ENCODE measurements around the gene VAT1L.

The VAT1L gene

GRCh38 chr16:77782694-77783093, 5.7 kb upstream of the VAT1L start:
- DNase-seq (ENCODE audit: low read depth), result no peak

- no peak for DNase-seq (ENCODE audit: low read depth)
Observed at GRCh38 chr16:77784441-77785372, 3.7 kb upstream of the VAT1L start.

- DNase-seq (ENCODE audit: low read depth), result no peak
Observed at GRCh38 chr16:77785373-77785764, 3.0 kb upstream of the VAT1L start.

GRCh38 chr16:77786186-77786847, 2.0 kb upstream of the VAT1L start:
- DNase-seq (ENCODE audit: low read depth), result no peak

GRCh38 chr16:77787452-77787851, 912 bp upstream of the VAT1L start:
- no peak for DNase-seq (ENCODE audit: low read depth)

- DNase-seq (ENCODE audit: low read depth), result no peak
Observed at GRCh38 chr16:77789085-77790008, 983 bp downstream of the VAT1L start.

GRCh38 chr16:77790009-77790372, 1.6 kb downstream of the VAT1L start:
- DNase-seq (ENCODE audit: low read depth), result no peak

- no peak for DNase-seq (ENCODE audit: low read depth)
Observed at GRCh38 chr16:77790912-77791311, 2.5 kb downstream of the VAT1L start.

- DNase-seq (ENCODE audit: low read depth), result no peak
Observed at GRCh38 chr16:77793417-77793816, 5.1 kb downstream of the VAT1L start.

- no peak for DNase-seq (ENCODE audit: low read depth)
Observed at GRCh38 chr16:77794586-77794985, 6.2 kb downstream of the VAT1L start.

- DNase-seq (ENCODE audit: low read depth), result no peak
Observed at GRCh38 chr16:77801817-77802216, 13.5 kb downstream of the VAT1L start.

GRCh38 chr16:77805398-77805797, 17.0 kb downstream of the VAT1L start:
- DNase-seq (ENCODE audit: low read depth), result no peak

- DNase-seq (ENCODE audit: low read depth), result no peak
Observed at GRCh38 chr16:77807021-77807420, 18.7 kb downstream of the VAT1L start.

- DNase-seq (ENCODE audit: low read depth), result no peak
Observed at GRCh38 chr16:77812856-77813500, 24.6 kb downstream of the VAT1L start.

- no peak for DNase-seq (ENCODE audit: low read depth)
Observed at GRCh38 chr16:77816293-77816692, 27.9 kb downstream of the VAT1L start.

GRCh38 chr16:77820340-77820739, 32.0 kb downstream of the VAT1L start:
- DNase-seq (ENCODE audit: low read depth), result no peak

GRCh38 chr16:77822661-77823060, 34.3 kb downstream of the VAT1L start:
- DNase-seq (ENCODE audit: low read depth), result no peak

GRCh38 chr16:77823067-77823466, 34.7 kb downstream of the VAT1L start:
- no peak for DNase-seq (ENCODE audit: low read depth)

GRCh38 chr16:77825196-77825595, 36.8 kb downstream of the VAT1L start:
- no peak for DNase-seq (ENCODE audit: low read depth)

GRCh38 chr16:77827032-77827431, 38.7 kb downstream of the VAT1L start:
- no peak for DNase-seq (ENCODE audit: low read depth)

GRCh38 chr16:77833921-77834634, 45.7 kb downstream of the VAT1L start:
- DNase-seq (ENCODE audit: low read depth), result no peak
